KOPT-K1 (cell line): ENCODE data around the gene TBC1D2B.
"Not testable (repeated sequence)": the region's sequence is repeated elsewhere in the genome, so short reads cannot be mapped to it uniquely, and the experiment has no call there.

Source experiments
- H3K27ac ChIP-seq: fragments of 200-600 bp; sonication (generic); 2 replicates; pipeline ENCODE4 v1.5.1; 2016; ENCODE audit warnings: antibody characterized with exemption, mild to moderate bottlenecking, low read depth, low read length; ENCODE audit not compliant: poor library complexity, severe bottlenecking
- H3K36me3 ChIP-seq: fragments of 200-600 bp; sonication (generic); 2 replicates; pipeline ENCODE4 v1.5.1; 2017; ENCODE audit warnings: antibody characterized with exemption, mild to moderate bottlenecking, low read length, moderate library complexity; ENCODE audit not compliant: insufficient read depth
- H3K9me3 ChIP-seq: fragments of 200-600 bp; sonication (generic); 2 replicates; pipeline ENCODE4 v1.5.1; 2017; ENCODE audit warnings: antibody characterized with exemption, low read length, mild to moderate bottlenecking; ENCODE audit not compliant: insufficient read depth, poor library complexity, severe bottlenecking

TBC1D2B gene

GRCh38 chr15:78002996-78003395 is 74.5 kb downstream of the TBC1D2B start:
- Histone ChIP-seq H3K36me3 (peaks cover 99% of the 10 kb centered on the region), H3K27ac (no peak overlapping the region), H3K9me3 (no peaks in the 10 kb centered on the region)

- no peaks in the 10 kb centered on the region for H3K9me3 ChIP-seq
- no peak overlapping the region for H3K27ac ChIP-seq
- peaks cover 94% of the 10 kb centered on the region for H3K36me3 ChIP-seq
These were observed 75.9 kb downstream of the TBC1D2B start for GRCh38 chr15:78001656-78002055.

- H3K27ac ChIP-seq, result no peak overlapping the region
- peaks cover 87% of the 10 kb centered on the region for H3K36me3 ChIP-seq
- H3K9me3 ChIP-seq, result no peaks in the 10 kb centered on the region
These were observed 76.6 kb downstream of the TBC1D2B start for GRCh38 chr15:78000927-78001249.

GRCh38 chr15:78000091-78000926 is 77.2 kb downstream of the TBC1D2B start:
- H3K36me3 ChIP-seq, result peaks cover 81% of the 10 kb centered on the region
- H3K27ac ChIP-seq, result no peak overlapping the region
- no peaks in the 10 kb centered on the region for H3K9me3 ChIP-seq

- Histone ChIP-seq H3K36me3 (peaks cover 73% of the 10 kb centered on the region), H3K9me3 (no peaks in the 10 kb centered on the region), H3K27ac (no peak overlapping the region)
These were observed 78.0 kb downstream of the TBC1D2B start for GRCh38 chr15:77999486-77999885.

- H3K27ac ChIP-seq, result no peak overlapping the region
- H3K36me3 ChIP-seq, result peaks cover 64% of the 10 kb centered on the region
- H3K9me3 ChIP-seq, result no peaks in the 10 kb centered on the region
These were observed 78.9 kb downstream of the TBC1D2B start for GRCh38 chr15:77998592-77998991.

- peaks cover 57% of the 10 kb centered on the region for H3K36me3 ChIP-seq
- H3K9me3 ChIP-seq, H3K27ac ChIP-seq: not testable (repeated sequence)
These were observed 79.6 kb downstream of the TBC1D2B start for GRCh38 chr15:77997761-77998554.

GRCh38 chr15:77997221-77997620 is 80.3 kb downstream of the TBC1D2B start:
- not testable (repeated sequence) for H3K27ac ChIP-seq, H3K9me3 ChIP-seq
- H3K36me3 ChIP-seq, result peaks cover 50% of the 10 kb centered on the region

GRCh38 chr15:77996713-77997171 is 80.8 kb downstream of the TBC1D2B start:
- not testable (repeated sequence) for H3K9me3 ChIP-seq, H3K27ac ChIP-seq
- peaks cover 45% of the 10 kb centered on the region for H3K36me3 ChIP-seq

GRCh38 chr15:77996226-77996625 is 81.3 kb downstream of the TBC1D2B start:
- H3K27ac ChIP-seq, H3K9me3 ChIP-seq: not testable (repeated sequence)
- H3K36me3 ChIP-seq, result peaks cover 40% of the 10 kb centered on the region

GRCh38 chr15:77995537-77995918 is 82.0 kb downstream of the TBC1D2B start:
- H3K36me3 ChIP-seq, result peaks cover 33% of the 10 kb centered on the region
- H3K27ac ChIP-seq, H3K9me3 ChIP-seq: not testable (repeated sequence)

- not testable (repeated sequence) for H3K27ac ChIP-seq, H3K9me3 ChIP-seq
- peaks cover 28% of the 10 kb centered on the region for H3K36me3 ChIP-seq
These were observed 82.5 kb downstream of the TBC1D2B start for GRCh38 chr15:77994893-77995536.

- not testable (repeated sequence) for H3K9me3 ChIP-seq, H3K27ac ChIP-seq
- H3K36me3 ChIP-seq, result peaks cover 20% of the 10 kb centered on the region
These were observed 83.4 kb downstream of the TBC1D2B start for GRCh38 chr15:77993970-77994693.

GRCh38 chr15:77993374-77993911 is 84.1 kb downstream of the TBC1D2B start:
- peaks cover 13% of the 10 kb centered on the region for H3K36me3 ChIP-seq
- H3K27ac ChIP-seq, result no peak overlapping the region

More at GRCh38 chr15:77993374-77993911, 84.1 kb downstream of the TBC1D2B start:
- H3K9me3 ChIP-seq, result no peaks in the 10 kb centered on the region
